GM21723 (cell line): Measurements from ENCODE around the gene SLC9B1.
"Not testable (repeated sequence)": the region's sequence is repeated elsewhere in the genome, so short reads cannot be mapped to it uniquely, and the experiment has no call there.

ENCODE experiments used
- ATAC-seq: cut with Tn5 transposase; IDR thresholded peaks from one replicate; pipeline ENCODE4 v1.9.1; 2021; ENCODE audit warnings: mild to moderate bottlenecking, moderate library complexity; ENCODE audit not compliant: unreplicated experiment

Gene SLC9B1

DNA sequence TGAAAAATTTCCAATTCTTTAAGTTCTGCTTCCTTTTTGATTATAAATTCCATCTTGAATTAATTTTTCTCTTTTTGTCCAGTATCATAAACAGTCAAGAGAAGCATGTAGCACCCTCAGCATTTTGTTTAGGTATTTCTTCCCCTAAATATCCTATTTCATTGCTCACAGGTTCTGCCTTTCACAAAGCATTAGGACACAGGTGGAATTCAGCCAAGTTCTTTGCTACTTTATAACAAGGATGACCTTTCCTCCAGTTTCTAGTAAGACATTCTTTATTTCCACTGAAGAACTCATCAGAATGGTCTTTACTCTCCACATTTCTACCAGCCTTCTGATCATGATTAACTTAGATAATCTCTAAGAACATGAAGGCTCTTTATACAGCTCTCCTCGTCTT is 7.4 kb downstream of the SLC9B1 start:
- ATAC-seq: no peak

DNA sequence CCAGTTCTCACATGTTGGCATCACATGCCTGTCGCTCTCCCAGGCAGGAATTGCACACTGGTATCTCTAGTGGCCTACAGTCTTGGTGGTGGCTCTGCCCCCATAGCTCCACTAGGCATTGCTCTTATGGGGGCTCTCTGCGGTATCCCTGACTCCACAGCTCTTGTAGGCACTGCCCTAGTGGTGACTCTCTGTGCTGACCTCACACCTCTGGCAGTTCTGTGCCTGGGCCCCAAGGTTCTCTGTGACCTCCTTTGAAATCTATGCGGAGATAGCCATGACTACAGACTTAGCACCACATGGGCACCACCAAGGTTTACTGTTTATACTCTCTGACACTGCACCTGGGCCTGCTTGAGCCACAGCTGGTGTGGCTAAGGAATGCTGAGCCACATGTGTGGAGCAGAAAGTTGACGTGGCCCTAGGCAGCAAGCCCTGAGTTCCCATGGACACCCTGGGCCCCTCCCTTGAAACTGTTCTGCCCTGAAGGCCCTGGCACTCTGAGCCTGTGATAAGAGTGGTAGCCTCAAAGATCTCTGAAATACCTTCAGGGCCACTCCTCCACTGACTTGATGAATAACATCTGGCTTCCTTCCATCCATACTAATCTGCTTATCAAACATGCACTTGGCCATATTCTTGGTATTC is 8.0 kb downstream of the SLC9B1 start:
- no peak for ATAC-seq

DNA sequence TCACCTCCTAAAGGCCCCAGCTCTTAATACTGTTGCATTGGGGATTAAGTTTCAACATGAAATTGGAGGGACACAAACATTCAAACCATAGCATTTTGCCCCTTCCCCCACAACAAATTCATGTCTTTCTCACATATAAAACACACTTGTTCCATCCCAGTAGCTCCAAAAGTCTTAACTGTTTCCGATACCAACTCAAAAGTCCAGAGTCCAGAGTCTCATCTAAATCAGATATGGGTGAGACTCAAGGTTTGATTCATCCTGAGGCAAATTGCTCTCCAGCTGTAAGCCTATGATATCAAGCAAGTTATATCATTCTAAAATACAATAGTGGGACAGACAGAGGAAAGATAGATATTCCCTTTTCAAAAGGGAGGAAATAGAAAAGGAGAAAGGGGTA is 8.7 kb downstream of the SLC9B1 start:
- no peak for ATAC-seq

DNA sequence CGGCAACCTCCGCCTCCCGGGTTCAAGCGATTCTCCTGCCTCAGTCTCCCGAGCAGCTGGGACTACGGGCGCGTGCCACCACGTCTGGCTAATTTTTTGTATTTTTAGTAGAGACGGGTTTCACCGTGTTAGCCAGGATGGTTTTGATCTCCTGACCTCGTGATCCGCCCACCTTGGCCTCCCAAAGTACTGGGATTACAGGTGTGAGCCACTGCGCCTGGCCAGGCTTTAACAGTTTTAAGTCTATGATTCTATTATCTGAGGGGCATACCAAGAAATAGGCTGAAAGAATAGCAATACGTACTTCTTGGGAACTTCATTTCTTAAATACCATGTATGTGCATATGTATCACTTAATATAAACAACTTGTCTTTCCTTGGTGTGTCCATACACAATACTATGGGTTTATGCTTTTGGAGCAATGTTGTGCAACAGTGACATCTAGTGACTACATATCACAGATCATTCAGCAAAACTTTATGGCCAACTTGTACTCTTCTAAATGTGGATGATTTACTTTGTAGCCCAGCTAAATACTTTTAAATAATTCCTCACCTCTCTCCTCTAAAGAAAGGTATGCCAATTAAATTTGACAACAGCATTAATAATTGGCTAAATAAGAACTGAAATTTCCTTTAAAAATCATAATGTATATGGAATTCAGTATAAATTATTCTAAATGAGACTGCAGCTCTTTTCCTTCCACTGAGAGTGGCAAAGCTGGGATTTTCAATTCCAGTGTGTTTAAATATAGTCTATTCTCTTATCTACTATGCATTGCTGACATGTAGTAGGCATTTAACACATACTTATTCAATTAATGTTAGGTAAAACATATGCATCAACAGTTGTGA is 10.4 kb downstream of the SLC9B1 start:
- ATAC-seq: peak; percentile 85

DNA sequence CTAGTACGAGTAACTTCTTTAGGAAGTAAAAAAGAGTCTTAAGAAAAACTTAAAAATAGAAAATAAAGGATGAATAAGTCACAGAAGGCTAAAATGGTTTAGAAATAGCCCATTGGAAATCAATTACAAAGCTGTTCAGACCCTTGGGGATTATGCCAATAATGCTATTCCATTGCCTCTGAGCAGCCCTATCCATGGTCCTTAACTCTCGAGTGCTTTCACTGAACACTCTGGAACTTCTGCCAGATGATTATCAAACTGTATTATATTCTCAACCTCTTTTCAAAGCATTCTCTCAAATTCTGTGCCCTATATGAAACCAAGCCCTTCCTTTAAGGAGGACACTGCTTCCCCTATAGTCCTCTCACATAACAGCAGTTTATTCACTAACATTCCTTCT is 17.0 kb downstream of the SLC9B1 start:
- no peak for ATAC-seq

DNA sequence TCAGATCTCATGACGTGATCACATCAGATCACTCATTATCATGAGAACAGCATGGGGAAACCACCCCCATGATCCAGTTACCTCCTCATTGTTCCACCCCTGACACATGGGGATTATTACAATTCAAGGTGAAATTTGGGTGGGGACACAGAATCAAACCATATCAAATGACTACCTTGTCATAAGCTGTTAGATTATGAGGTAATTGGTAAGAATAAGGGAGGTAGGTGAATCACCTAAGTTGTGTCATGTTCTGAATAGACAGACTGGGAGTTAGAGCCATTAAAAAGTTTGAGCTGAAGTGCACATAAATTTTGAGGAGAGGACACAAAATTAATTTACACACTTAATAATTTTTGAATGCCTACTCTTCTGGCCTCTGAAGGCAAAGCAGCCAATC is 24.7 kb downstream of the SLC9B1 start:
- ATAC-seq: no peak

DNA sequence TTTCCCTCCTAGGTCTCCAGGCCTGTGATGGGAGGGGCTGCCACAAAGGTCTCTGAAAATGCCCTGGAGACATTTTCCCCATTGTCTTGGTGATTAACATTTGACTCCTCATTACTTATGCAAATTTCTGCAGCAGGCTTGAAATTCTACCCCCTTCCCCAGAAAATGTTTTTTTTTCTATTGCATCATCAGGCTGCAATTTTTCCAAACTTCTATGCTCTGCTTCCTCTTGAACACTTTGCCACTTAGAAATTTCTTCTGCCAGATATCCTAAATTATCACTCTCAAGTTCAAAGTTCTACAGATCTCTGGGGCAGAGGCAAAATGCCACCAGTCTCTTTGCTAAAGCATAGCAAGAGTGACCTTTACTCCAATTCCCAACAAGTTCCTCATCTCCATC is 25.5 kb downstream of the SLC9B1 start:
- not testable (repeated sequence) for ATAC-seq

DNA sequence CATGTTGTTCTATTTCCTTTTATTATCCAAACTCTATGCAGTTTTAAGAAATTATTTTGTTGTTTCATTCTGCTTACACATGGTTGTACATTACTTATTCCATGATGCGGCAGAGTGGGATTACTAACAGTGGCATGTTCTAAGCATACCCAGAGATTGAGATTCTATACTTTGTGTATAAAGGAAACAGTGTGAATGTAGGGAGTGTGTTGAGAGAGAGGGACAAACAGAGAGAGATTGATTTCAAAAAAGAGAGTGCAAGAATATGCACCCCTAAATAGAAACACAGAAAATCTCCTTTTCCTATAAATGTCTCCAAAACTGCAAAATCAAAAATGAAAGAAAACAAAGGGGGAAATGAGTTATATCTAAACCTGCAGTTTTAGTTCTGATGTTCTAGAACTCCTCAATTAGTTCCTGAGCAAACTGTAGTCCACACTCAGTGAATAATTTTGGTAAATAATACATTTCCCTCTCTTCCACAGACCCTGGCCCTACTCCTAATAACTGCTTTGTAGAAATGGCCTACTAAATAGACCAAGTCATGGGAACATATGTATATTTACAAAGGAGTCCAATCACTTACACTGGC is 31.0 kb downstream of the SLC9B1 start:
- ATAC-seq: peak; percentile 62

DNA sequence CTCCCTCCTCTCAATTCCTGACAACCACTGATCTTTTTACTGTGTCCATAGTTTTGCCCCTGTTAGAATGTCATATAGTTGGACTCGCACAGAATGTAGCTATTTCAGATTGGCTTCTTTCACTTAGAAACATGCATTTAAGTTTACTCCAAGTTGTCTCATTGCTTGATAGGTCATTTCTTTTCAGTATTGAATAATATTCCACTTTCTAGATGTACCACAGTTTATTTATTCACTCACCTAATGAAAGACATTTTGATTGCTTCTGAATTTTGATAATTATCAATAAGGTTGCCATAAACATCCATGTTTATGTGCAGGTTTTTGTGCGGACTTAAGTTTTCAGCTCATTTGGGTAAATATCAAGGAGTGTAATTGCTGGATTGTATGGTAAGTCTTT is 38.5 kb downstream of the SLC9B1 start:
- no peak for ATAC-seq

DNA sequence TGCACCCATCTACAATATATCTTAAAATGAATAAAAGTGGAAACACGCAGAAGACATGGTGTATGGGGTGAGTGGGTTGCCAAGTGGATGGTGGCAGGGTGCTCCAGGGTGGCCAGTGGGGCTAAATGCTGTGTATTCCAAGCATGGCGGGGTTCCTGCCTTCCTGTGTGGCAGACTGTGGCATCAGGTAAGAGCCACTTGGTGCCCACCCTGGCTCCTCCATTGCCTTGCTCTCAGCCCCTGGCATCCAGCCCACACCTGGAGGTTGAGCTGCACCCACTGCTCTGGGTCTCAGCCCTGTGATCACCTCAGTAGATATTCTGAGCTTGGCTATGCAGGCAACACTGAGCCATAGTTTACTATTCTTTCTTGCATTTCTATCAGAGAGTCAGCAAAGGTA is 57.7 kb downstream of the SLC9B1 start:
- not testable (repeated sequence) for ATAC-seq

DNA sequence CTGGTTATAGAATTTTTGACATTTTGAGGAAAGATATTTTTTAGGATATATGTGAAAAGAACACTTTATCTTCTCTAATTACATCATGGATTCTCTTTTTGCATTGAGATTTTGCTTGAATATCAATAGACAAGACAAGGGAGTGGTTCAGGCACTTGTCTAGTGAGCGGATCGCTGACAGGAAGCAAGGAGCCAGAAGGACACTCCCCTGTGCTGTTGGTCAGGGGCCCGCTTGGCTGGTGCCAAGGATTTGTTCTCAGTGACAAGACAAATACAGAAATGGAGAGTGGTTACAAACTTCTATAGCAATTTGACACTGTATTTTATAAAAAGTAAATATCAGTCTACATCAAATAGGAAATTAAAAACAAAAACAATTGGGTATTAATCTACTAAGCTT is 60.0 kb downstream of the SLC9B1 start:
- no peak for ATAC-seq

DNA sequence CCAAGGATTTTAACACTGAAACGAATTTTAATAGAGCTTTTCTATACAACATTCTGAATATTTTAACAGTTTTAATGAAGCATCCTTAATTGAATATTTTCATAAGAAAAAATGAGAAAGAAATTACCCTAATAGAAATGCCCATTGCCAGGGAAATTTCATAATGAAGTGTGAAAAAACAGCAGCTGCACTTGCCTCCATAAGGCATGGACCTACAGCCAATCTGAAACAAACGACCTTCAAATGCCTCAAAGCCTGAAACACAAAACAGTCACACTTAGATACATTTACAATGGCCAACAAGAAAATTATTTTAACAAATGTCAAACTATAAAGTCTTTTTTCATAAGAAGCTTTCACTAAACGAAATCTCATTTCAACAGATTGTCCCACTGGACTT is 74.4 kb downstream of the SLC9B1 start:
- no peak for ATAC-seq

DNA sequence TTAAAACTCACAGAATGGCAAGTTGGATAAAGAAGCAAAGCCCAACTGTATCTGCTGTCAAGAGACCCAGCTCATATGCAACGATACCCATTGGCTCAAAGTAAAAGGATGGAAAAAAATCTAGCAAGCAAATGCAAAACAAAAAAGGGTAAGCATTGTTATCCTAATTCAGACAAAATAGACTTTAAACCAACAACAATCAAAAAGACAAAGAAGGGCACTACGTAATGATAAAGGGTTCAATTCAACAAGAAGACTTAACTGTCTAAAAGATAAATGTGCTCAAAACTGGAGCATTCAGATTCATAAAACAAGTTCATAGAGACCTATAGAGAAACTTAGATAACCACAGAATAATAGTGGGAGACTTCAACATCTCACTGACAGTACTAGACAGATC is 81.4 kb downstream of the SLC9B1 start:
- not testable (repeated sequence) for ATAC-seq

DNA sequence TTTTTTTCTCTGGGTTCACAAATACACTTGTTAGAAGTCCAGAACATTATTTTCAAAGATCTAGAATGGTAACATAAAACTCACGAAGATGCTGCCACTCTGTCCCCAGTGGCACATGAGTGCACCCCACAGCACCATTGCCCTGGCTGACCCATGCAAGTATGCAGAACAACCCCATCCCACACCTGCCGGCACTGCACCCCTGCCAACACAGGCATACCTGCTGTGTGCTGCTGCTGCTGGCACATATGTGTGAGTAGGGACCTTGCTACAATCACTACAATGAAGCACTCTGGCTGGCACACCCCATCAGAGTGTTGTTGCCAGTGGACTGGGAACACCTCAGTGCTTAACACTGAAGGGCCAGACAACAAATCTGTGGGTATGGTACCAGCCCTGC is 83.8 kb downstream of the SLC9B1 start:
- ATAC-seq: no peak

DNA sequence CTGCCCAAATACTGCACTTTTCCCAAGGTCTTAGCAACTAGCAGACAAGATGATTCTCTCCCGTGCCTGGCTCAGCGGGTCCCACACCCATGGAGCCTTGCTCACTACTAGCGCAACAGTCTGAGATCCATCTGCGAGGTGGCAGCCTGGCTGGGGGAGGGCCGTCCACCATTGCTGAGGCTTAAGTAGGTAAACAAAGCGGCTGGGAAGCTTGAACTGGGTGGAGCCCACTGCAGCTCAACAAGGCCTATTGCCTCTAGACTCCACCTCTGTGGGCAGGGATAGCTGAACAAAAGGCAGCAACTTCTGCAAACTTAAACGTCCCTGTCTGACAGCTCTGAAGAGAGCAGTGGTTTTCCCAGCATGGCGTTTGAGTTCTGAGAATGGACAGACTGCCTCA is 99.8 kb downstream of the SLC9B1 start:
- not testable (repeated sequence) for ATAC-seq

DNA sequence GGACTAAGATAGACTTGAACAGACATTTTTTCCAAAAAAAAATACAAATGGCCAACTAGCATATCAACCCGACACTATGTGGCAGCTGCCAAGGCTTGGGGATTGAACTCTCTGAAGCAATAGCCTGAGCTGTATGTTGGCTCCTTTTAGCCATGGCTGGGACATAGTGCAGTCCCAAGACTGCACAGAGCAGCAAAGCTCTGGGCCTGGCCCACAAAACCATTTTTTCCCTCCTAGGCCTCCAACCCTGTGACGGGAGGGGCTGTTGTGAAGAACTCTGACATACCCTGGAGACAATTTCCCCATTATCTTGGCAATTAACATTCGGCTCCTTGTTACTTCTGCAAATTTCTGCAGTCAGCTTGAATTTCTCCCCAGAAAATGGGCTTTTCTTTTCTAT is 100.6 kb downstream of the SLC9B1 start:
- no peak for ATAC-seq

DNA sequence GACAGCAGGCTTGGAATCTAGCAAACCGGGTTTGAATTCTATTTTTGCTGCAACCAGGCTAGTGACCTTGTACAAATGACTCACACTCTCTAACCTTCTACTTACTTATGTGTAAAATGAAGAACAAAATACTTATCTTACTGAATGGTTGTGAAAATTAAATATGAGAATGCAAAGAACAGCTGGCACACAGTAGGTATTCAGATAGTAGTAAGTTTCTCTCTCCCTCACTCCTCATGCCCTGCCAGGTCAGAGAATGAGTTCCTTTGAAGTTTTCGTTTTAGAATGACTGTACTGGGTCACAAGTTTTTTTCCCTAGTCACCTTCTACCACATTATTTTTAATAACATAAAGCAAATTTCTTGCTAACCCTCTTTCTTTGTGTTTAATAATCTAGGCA is 117.7 kb downstream of the SLC9B1 start:
- no peak for ATAC-seq

DNA sequence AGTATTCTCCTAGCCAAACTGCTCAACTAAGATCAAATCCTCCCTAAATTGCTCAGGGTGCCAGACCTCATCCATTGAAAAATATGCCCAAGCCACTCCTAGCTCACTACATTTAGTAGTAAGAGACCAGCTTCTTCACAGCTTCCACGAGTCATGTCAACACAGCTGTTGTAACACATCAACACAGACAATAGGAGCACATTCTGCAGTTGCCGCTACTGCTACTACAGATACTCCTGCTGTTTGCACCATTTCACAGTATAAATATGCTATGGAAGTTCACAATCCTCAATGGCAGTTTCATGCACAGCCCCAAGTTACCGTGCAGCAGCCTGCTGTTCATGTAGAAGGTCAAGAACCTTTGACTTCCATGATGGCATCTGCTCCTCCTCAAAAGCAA is 121.9 kb downstream of the SLC9B1 start:
- ATAC-seq: not testable (repeated sequence)

DNA sequence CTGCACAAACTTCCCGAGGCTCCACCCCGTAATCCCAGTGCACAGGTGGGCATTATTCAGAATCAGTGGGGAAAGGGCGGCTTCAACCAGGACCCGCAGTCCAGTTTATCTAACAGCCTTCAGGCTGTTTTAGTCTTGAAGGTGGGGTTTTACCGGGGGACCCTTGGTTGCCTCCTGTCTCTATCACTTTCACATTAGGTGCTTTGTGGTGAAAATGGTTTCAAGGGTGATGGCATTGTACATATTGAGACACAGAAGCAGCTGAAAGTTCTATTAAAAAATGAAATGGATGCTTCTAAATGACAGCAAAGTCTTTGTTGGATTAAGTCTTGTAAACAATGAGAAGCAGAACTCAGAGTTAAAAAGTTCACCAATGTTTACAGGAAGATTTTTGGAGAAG is 123.0 kb downstream of the SLC9B1 start:
- not testable (repeated sequence) for ATAC-seq

DNA sequence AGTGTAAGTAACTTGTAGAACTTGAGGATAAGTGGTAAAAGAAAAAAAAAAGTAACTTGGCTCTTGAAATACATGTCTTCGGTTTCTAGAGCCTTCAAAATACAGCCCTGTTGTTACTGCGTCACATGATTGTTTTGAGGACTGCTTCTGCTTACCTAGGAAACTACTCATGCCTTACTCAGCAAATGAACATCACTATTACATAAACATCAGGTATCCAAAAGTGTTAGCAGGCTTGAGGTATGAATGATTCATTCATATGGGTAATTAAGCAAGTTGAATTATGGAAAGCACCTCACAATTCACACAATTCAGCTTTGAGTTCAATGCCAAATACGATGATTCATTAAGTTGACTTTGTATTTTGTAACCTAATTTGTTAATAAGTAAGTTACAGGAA is 129.6 kb downstream of the SLC9B1 start:
- not testable (repeated sequence) for ATAC-seq

DNA sequence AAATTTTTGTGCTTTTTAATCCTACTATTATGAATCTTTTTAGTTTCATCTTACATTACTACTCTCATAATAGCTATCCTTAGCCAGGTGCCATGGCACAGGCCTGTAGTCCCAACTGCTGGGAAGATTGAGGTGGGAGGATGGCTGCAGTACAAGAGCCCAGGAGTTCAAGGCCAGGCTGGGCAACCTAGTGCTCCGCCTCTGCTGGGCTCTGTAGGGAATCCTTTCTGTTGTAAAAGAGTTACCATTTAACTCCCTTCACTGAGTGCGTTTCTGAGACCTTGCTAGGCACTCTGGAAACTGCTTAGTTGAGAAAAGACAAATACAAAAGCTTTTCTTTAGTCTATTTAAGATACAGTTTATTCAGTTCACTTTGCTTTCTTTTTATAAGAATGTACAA is 130.9 kb downstream of the SLC9B1 start:
- ATAC-seq: not testable (repeated sequence)

DNA sequence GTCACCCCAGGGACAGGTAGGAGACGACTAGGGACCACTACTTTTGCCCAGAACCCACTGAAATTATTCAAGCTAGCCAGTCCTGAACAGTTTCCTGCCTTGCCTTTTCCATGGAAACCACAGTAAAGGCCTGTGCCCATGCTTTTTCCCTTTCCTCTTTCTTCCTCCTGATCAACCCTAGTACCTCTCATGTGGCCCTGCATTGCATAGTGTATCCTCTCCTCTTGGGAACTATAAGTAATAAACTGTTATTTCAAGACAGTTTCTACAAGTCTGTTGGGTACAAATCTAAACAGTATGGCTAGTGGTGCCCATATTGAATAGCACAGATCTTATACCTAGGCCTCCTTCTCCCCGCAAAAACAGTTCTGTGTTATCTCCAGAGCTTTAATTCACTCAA is 136.2 kb downstream of the SLC9B1 start:
- ATAC-seq: no peak
